SK-N-SH treated with all-trans-retinoic acid at 6 μM for 48 hours (cell line): Measurements from ENCODE around the gene MAST1.

ENCODE experiments used
- BACH2 ChIP-seq: fragments of 250-450 bp; sonication (Bioruptor Pico); IDR thresholded peaks from 2 replicates; pipeline ENCODE4 v1.9.0; 2021; ENCODE audit warnings: mild to moderate bottlenecking, borderline replicate concordance
- CSDC2 ChIP-seq: fragments of 250-450 bp; sonication (Bioruptor Pico); IDR thresholded peaks from 2 replicates; pipeline ENCODE4 v1.5.0; 2020; ENCODE audit warnings: mild to moderate bottlenecking, moderate library complexity
- GLIS3 ChIP-seq: fragments of 250-450 bp; sonication (Bioruptor Pico); IDR thresholded peaks from 2 replicates; pipeline ENCODE4 v1.5.0; 2020; ENCODE audit warnings: mild to moderate bottlenecking, moderate library complexity
- PPARA ChIP-seq: fragments of 250-450 bp; sonication (Bioruptor Pico); IDR thresholded peaks from 2 replicates; pipeline ENCODE4 v1.5.0; 2020; ENCODE audit warnings: mild to moderate bottlenecking, borderline replicate concordance
- RARB ChIP-seq: fragments of 250-450 bp; sonication (Bioruptor Pico); IDR thresholded peaks from 2 replicates; pipeline ENCODE4 v1.8.0; 2021; ENCODE audit warnings: mild to moderate bottlenecking, moderate library complexity
- SNAI2 ChIP-seq: fragments of 250-450 bp; sonication (Bioruptor Pico); IDR thresholded peaks from 2 replicates; pipeline ENCODE4 v1.5.0; 2020; ENCODE audit warnings: mild to moderate bottlenecking, moderate library complexity
- TOX ChIP-seq: fragments of 250-450 bp; sonication (Bioruptor Pico); IDR thresholded peaks from 2 replicates; pipeline ENCODE4 v1.8.0; 2021; ENCODE audit warnings: mild to moderate bottlenecking, moderate library complexity, borderline replicate concordance
- ZFP3 ChIP-seq: fragments of 250-450 bp; sonication (Bioruptor Pico); IDR thresholded peaks from 2 replicates; pipeline ENCODE4 v1.5.0; 2020; ENCODE audit warnings: mild to moderate bottlenecking, moderate library complexity
- ZFP30 ChIP-seq: fragments of 450-650 bp; formaldehyde crosslinking; IDR thresholded peaks from 2 replicates; pipeline ENCODE4 v1.5.0; 2022; ENCODE audit warnings: mild to moderate bottlenecking, moderate library complexity
- ZNF70 ChIP-seq: fragments of 450-650 bp; formaldehyde crosslinking; IDR thresholded peaks from 2 replicates; pipeline ENCODE4 v1.5.0; 2020; ENCODE audit warnings: mild to moderate bottlenecking, moderate library complexity
- TF ChIP-seq, protein P1 (sequence below): fragments of 250-450 bp; sonication (Bioruptor Pico); IDR thresholded peaks from 2 replicates; pipeline ENCODE4 v1.5.1; 2021; ENCODE audit warnings: mild to moderate bottlenecking, moderate library complexity
- TF ChIP-seq, protein P2 (sequence below): fragments of 250-450 bp; sonication (Bioruptor Pico); IDR thresholded peaks from 2 replicates; pipeline ENCODE4 v1.8.0; 2020; ENCODE audit warnings: mild to moderate bottlenecking, moderate library complexity, borderline replicate concordance
- TF ChIP-seq, protein P3 (sequence below): fragments of 250-450 bp; sonication (Bioruptor Pico); IDR thresholded peaks from 2 replicates; pipeline ENCODE4 v1.5.1; 2020; ENCODE audit warnings: low read depth, mild to moderate bottlenecking, moderate library complexity

DNA sequence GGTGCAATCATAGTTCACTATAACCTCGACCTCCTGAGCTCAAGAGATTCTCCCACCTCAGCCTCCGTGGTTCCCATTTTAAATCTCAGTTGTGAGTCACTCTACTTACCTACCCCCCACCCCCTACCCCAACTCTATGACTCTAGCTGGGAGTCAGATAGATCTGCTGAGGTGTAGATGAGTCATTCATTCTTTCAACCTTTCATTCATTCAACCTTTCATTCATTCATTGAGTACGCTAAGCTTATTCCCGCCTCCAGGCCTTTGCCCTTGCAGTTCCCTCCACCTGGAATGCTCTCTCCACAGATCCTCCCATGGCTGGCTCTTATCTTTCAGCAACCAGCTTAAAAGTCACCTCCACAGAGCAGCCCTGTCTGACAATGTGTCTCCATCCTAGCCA is 1.1 kb upstream of the MAST1 start:
- TF ChIP-seq, protein P1, sequence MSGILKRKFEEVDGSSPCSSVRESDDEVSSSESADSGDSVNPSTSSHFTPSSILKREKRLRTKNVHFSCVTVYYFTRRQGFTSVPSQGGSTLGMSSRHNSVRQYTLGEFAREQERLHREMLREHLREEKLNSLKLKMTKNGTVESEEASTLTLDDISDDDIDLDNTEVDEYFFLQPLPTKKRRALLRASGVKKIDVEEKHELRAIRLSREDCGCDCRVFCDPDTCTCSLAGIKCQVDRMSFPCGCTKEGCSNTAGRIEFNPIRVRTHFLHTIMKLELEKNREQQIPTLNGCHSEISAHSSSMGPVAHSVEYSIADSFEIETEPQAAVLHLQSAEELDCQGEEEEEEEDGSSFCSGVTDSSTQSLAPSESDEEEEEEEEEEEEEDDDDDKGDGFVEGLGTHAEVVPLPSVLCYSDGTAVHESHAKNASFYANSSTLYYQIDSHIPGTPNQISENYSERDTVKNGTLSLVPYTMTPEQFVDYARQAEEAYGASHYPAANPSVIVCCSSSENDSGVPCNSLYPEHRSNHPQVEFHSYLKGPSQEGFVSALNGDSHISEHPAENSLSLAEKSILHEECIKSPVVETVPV, result no peak
- TF ChIP-seq TOX (CRISPR knock-in tag), result no peak
- TF ChIP-seq, protein P2, sequence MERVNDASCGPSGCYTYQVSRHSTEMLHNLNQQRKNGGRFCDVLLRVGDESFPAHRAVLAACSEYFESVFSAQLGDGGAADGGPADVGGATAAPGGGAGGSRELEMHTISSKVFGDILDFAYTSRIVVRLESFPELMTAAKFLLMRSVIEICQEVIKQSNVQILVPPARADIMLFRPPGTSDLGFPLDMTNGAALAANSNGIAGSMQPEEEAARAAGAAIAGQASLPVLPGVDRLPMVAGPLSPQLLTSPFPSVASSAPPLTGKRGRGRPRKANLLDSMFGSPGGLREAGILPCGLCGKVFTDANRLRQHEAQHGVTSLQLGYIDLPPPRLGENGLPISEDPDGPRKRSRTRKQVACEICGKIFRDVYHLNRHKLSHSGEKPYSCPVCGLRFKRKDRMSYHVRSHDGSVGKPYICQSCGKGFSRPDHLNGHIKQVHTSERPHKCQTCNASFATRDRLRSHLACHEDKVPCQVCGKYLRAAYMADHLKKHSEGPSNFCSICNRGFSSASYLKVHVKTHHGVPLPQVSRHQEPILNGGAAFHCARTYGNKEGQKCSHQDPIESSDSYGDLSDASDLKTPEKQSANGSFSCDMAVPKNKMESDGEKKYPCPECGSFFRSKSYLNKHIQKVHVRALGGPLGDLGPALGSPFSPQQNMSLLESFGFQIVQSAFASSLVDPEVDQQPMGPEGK, result no peak
- TF ChIP-seq SNAI2 (CRISPR knock-in tag), result no peak
- TF ChIP-seq BACH2 (CRISPR knock-in tag), result no peak
- TF ChIP-seq ZNF70, result no peak
- TF ChIP-seq GLIS3 (CRISPR knock-in tag), result no peak
- no peak for TF ChIP-seq CSDC2
- TF ChIP-seq ZFP3, result no peak
- no peak for TF ChIP-seq RARB (CRISPR knock-in tag)
- TF ChIP-seq, protein P3, sequence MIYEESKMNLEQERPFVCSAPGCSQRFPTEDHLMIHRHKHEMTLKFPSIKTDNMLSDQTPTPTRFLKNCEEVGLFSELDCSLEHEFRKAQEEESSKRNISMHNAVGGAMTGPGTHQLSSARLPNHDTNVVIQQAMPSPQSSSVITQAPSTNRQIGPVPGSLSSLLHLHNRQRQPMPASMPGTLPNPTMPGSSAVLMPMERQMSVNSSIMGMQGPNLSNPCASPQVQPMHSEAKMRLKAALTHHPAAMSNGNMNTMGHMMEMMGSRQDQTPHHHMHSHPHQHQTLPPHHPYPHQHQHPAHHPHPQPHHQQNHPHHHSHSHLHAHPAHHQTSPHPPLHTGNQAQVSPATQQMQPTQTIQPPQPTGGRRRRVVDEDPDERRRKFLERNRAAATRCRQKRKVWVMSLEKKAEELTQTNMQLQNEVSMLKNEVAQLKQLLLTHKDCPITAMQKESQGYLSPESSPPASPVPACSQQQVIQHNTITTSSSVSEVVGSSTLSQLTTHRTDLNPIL, result no peak
- TF ChIP-seq PPARA (CRISPR knock-in tag), result no peak
- no peak for TF ChIP-seq ZFP30 (CRISPR knock-in tag)
